Measurements from ENCODE around the gene EPB41L3.

EPB41L3 gene

DNA sequence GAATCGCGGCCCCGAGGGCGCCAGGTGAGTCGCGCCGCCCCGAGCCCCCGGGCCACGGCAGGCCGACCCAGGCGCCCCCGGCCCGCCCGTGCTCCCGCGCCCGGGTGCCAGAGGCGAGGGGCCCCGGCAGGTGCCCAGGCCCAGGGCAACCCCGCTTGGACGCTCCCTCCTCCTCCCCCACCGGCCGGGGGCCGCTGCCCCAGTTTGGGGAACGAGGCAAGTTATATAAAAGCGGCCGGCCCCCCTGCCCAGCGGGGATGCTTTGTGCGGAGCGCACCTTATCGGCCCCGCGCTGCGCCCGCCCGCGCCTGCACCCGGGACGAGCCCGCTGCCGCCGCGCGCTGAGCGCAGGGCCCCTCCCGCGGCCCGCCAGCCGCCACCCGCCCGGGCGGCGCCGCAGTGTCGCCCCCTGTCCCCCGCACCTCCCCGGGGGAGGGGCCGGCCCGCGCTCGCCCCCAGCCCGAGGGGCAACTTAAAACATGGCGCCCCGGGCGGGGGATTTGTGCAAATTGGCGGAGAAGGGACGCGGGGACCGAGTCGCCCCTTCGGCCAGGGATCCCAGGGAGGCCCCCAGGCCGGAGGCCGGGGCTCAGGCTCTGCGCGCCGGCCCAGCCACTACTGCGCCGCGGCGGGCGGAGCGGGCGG is 639 bp downstream of the EPB41L3 start:
- Mint-ChIP-seq H3K27ac (no peak overlapping the region), H3K4me3 (no peak overlapping the region), H3K4me1 (ENCODE audit: low read depth) (peaks cover 7% of the 10 kb centered on the region), H3K9me3 (ENCODE audit: low read depth) (no peaks in the 10 kb centered on the region), H3K36me3 (peaks cover 3% of the 10 kb centered on the region), H3K27me3 (peaks cover 40% of the 10 kb centered on the region)

DNA sequence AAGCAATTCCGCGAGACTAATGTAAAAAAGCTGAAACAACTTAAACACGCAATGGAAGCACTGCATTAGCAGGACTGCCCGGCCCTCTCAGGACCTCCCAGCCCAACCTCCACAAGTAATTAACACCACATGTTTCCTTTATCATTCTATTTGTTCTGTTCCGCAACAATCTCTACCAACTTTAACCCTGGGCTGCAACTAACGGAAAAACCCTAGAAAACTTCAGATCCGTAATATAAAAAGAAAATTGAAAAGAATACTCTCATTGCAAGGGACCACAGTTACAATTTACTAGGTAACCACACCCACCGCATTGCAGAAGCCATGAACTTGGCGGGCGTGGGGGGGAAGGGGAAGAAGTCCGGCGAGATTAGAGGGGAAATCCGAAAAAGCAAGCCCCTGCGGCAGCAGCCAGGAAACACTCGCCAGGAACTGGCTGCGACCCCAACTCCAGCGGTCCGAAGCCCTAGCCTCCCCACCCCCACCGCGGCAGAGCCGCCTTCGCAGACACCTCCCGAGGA is 1.2 kb downstream of the EPB41L3 start:
- peaks cover 7% of the 10 kb centered on the region for H3K4me1 Mint-ChIP-seq (ENCODE audit: low read depth)
- H3K9me3 Mint-ChIP-seq (ENCODE audit: low read depth) = no peaks in the 10 kb centered on the region
- no peak overlapping the region for H3K27ac Mint-ChIP-seq
- H3K36me3 Mint-ChIP-seq = peaks cover 3% of the 10 kb centered on the region
- peaks cover 34% of the 10 kb centered on the region for H3K27me3 Mint-ChIP-seq
- peak overlapping the region; percentile 72 for H3K4me3 Mint-ChIP-seq

DNA sequence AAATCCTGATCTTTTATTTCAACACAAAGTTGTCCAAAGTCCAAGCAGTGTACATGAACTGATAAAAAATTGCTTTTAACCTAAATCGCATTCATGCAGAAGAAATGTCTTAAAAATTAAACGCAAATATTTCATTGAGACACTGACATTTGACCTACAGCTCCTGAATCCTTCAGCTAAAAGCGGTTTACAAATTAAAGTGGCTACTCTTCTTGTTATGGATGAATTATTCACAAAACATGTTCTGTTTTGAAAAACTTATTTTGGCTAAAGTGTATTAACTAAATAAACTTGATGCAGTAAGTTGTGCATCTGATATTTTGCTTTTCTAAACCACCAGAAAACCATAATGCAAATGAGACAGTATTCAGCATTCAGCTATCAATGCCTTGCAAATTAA is 2.2 kb downstream of the EPB41L3 start:
- H3K27me3 Mint-ChIP-seq = peaks cover 35% of the 10 kb centered on the region
- no peak overlapping the region for H3K27ac Mint-ChIP-seq
- H3K9me3 Mint-ChIP-seq (ENCODE audit: low read depth) = no peaks in the 10 kb centered on the region
- H3K4me3 Mint-ChIP-seq = no peak overlapping the region
- peaks cover 7% of the 10 kb centered on the region for H3K4me1 Mint-ChIP-seq (ENCODE audit: low read depth)
- peaks cover 3% of the 10 kb centered on the region for H3K36me3 Mint-ChIP-seq

DNA sequence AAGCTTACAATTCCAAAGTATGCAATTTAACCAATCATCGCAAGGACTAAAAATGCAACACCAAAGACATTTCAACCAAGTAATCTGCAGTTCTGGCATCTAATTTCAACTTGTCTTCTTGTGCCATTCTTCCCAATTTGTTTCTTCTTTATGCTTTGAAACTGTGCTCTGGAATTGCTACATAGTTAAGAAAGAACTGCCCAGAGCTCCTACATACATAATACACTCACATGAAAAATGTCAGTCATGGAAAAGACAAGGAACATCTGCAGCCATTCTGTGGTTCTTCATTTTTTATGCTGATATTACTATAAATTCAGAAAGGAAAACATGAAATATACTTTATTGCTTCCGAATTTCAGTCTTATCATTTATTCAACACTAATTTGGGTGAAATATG is 4.4 kb downstream of the EPB41L3 start:
- peaks cover 30% of the 10 kb centered on the region for H3K27me3 Mint-ChIP-seq
- H3K36me3 Mint-ChIP-seq = peaks cover 3% of the 10 kb centered on the region
- no peaks in the 10 kb centered on the region for H3K9me3 Mint-ChIP-seq (ENCODE audit: low read depth)
- H3K4me3 Mint-ChIP-seq = no peak overlapping the region
- no peak overlapping the region for H3K27ac Mint-ChIP-seq
- peaks cover 7% of the 10 kb centered on the region for H3K4me1 Mint-ChIP-seq (ENCODE audit: low read depth)

DNA sequence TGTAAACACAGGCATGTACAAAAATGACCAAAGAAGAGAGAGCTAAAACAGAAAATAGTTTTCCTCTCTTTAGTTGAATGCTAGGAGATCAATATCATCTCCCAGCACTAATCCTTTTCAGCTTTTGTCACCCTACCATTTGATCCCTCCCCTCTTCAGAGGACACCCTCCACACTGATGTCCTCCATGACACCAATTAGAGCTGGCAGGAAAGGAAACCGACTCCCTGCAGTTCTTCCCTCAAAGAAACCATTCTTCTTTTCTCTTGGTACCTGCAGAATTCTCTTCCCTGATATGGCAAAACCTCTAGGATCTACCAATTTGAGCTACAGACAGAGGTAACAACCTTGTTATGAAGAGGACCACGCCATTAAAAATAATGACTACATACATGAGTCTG is 5.3 kb downstream of the EPB41L3 start:
- no peak overlapping the region for H3K27ac Mint-ChIP-seq
- no peak overlapping the region for H3K4me3 Mint-ChIP-seq
- H3K4me1 Mint-ChIP-seq (ENCODE audit: low read depth) = peaks cover 5% of the 10 kb centered on the region
- H3K27me3 Mint-ChIP-seq = peaks cover 26% of the 10 kb centered on the region
- H3K9me3 Mint-ChIP-seq (ENCODE audit: low read depth) = no peaks in the 10 kb centered on the region
- H3K36me3 Mint-ChIP-seq = peaks cover 3% of the 10 kb centered on the region

DNA sequence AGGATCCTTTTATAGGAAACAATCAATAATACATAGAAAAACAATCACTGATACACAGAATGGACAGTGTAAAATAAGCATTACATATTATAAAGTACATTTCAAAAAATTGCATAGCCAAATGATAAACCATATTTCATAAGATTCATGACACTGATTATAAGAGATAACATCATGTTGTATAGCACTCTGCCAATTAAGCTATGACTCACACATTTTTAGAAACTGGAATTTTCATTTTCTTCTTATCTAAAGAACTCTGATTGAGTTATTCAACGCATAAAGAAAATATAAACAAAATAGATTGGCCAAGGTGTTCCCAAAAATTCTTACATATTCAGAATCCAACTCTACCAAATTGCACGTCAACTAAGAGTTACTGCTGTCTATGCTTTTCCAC is 5.9 kb downstream of the EPB41L3 start:
- H3K4me1 Mint-ChIP-seq (ENCODE audit: low read depth) = peaks cover 5% of the 10 kb centered on the region
- no peaks in the 10 kb centered on the region for H3K9me3 Mint-ChIP-seq (ENCODE audit: low read depth)
- peaks cover 3% of the 10 kb centered on the region for H3K36me3 Mint-ChIP-seq
- no peak overlapping the region for H3K4me3 Mint-ChIP-seq
- no peak overlapping the region for H3K27ac Mint-ChIP-seq
- H3K27me3 Mint-ChIP-seq = peaks cover 26% of the 10 kb centered on the region

DNA sequence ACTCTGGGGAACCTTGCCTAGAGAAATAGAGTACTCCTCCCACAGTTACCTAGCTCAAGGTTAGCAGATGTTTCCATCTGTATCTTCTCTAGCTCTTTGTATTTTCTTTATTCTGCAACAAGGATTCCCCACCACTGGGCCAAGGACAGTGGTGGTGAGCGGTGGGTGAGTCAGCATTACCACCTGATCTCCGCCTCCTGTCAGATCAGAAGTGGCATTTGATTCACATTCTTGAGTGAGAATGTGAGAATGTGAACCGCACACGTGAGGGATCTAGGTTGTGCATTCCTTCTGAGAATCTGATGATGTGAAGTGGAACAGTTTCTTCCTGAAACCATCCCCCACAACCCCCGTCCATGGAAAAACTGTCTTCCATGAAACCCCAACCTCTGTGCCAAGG is 9.0 kb downstream of the EPB41L3 start:
- Mint-ChIP-seq H3K36me3 (no peaks in the 10 kb centered on the region), H3K27ac (no peak overlapping the region), H3K9me3 (ENCODE audit: low read depth) (no peaks in the 10 kb centered on the region), H3K4me3 (no peak overlapping the region), H3K27me3 (peaks cover 14% of the 10 kb centered on the region), H3K4me1 (ENCODE audit: low read depth) (no peaks in the 10 kb centered on the region)

DNA sequence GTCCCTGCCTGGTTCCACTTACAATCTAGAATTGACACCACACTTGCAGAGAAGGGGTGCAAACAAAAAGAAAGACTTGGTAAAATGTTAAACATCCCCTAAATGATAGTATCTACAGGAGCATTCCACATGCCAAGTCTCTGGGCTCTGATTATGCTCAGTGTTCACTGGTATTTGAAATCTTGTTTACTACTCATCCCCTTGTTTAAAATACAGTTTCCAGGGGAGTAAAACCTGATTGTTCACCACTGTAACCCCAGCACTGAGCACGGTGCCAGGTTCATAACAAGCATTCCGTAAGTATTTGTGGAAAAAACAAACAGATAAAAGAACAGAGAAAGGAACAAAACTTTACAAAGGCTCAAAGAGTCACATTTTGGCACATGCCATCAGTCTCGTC is 11.7 kb downstream of the EPB41L3 start:
- H3K36me3 Mint-ChIP-seq = no peaks in the 10 kb centered on the region
- H3K4me1 Mint-ChIP-seq (ENCODE audit: low read depth) = no peaks in the 10 kb centered on the region
- peaks cover 9% of the 10 kb centered on the region for H3K27me3 Mint-ChIP-seq
- no peak overlapping the region for H3K4me3 Mint-ChIP-seq
- H3K9me3 Mint-ChIP-seq (ENCODE audit: low read depth) = no peaks in the 10 kb centered on the region
- H3K27ac Mint-ChIP-seq = no peak overlapping the region

DNA sequence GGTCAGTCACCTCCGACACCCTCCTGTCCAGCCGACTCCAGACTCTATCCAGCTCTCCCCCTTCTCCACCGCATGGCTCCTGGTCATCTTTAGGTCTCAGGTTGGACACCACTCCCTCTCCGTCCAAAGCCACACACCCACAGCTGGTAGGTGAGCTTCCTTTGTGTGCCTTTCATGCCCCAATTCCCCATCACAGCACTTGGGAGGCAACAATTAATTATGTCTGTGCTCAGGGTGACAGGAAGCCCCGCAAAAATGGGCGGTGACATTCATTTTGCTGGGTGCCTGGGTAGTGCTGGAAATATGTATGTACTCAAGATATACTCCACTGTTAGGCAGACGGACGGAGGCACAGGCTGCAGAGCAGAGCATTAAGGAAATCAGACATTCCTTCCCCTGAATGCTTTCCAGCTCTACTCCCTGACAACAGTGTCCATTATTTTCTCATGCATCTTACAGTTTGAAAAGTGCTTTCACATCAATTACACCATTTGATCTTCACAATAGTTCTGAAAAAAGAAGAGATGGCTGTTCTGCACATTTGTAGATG is 13.1 kb downstream of the EPB41L3 start:
- Mint-ChIP-seq H3K27ac (no peak overlapping the region), H3K27me3 (peaks cover 9% of the 10 kb centered on the region), H3K9me3 (ENCODE audit: low read depth) (no peaks in the 10 kb centered on the region), H3K4me1 (ENCODE audit: low read depth) (no peaks in the 10 kb centered on the region), H3K4me3 (no peak overlapping the region), H3K36me3 (no peaks in the 10 kb centered on the region)

DNA sequence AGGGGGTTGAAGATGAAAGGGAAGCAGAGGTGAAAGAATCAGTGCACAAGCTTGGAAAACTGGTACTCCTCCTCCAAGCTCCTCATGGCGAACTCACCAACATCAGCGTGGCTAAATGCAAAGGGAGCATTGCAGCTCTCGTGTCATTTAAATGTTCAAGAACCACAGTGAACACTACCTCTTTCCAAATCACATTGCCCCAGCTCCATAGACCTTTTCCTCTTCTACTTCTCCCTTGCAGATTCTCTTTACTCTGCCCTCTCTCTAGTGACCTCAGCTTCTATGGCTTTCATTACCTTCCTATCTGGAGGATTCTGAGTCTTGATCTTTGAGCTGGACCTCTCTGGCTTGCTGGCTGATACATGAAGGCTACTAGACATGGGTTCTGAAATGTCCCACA is 14.3 kb downstream of the EPB41L3 start:
- no peak overlapping the region for H3K27ac Mint-ChIP-seq
- H3K9me3 Mint-ChIP-seq (ENCODE audit: low read depth) = no peaks in the 10 kb centered on the region
- peaks cover 6% of the 10 kb centered on the region for H3K27me3 Mint-ChIP-seq
- H3K4me3 Mint-ChIP-seq = no peak overlapping the region
- no peaks in the 10 kb centered on the region for H3K4me1 Mint-ChIP-seq (ENCODE audit: low read depth)
- no peaks in the 10 kb centered on the region for H3K36me3 Mint-ChIP-seq

DNA sequence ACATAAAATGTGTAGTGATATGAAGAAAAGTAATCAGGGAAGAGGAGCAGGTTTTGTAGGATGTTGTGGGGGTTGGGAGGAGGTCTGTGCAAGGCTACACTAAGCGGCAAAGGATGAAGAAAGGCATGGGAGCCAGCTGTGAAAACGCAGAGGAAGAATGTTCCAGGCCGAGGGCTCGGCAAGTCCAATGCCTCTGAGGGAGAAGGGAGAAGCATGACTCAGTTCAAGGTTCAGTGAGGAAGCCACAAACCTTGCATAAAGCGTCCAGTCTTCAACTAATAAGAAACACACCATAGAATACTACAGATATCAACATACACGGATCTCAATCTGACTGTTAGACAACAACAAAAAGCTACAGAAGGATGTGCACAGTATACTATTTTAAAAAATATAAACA is 16.2 kb downstream of the EPB41L3 start:
- Mint-ChIP-seq H3K4me3 (no peak overlapping the region), H3K27me3 (peaks cover 9% of the 10 kb centered on the region), H3K27ac (no peak overlapping the region), H3K4me1 (ENCODE audit: low read depth) (no peaks in the 10 kb centered on the region), H3K9me3 (ENCODE audit: low read depth) (no peaks in the 10 kb centered on the region), H3K36me3 (no peaks in the 10 kb centered on the region)

DNA sequence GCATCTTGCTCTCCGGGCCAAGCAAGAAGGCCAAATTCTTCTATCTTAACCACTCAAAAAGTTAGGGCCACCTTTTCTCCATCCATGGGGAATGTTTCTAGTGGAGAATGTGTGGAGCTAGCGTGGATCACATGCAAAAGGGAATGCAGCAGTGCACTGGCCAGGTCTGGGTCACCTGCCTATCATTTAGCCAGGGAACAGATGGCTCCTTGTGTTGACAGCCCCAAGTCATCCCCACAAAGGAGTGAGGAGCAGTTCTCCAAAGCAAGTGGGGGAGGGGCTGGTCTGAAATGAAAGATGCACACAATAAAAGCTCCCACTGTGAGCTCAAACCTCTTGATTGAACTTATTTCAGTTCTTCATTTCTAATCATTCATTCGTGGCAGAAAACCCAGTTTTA is 19.1 kb downstream of the EPB41L3 start:
- H3K36me3 Mint-ChIP-seq = no peaks in the 10 kb centered on the region
- no peaks in the 10 kb centered on the region for H3K9me3 Mint-ChIP-seq (ENCODE audit: low read depth)
- H3K4me1 Mint-ChIP-seq (ENCODE audit: low read depth) = no peaks in the 10 kb centered on the region
- H3K27me3 Mint-ChIP-seq = peaks cover 6% of the 10 kb centered on the region
- H3K4me3 Mint-ChIP-seq = no peak overlapping the region
- H3K27ac Mint-ChIP-seq = no peak overlapping the region

DNA sequence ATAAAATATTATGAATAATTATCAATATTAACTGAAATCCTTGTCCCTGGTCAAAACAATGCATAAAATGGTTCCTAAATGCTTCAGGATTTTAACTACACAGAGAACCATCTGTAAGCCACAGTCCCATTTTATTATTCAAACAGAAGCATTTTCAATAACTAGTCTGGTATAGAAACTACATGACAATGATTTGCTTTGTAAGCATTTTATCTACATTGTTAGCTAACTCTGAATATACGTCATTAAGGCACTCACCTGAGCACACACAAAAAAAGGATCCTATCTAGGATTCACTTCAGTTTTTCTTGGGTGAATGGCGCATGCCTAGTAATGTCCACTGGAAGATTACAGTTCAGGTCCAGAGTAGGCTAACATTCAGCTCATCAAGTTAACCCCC is 22.8 kb downstream of the EPB41L3 start:
- Mint-ChIP-seq H3K36me3 (no peaks in the 10 kb centered on the region), H3K4me3 (no peak overlapping the region), H3K27ac (no peak overlapping the region), H3K4me1 (ENCODE audit: low read depth) (no peaks in the 10 kb centered on the region), H3K9me3 (ENCODE audit: low read depth) (no peaks in the 10 kb centered on the region), H3K27me3 (peaks cover 12% of the 10 kb centered on the region)

DNA sequence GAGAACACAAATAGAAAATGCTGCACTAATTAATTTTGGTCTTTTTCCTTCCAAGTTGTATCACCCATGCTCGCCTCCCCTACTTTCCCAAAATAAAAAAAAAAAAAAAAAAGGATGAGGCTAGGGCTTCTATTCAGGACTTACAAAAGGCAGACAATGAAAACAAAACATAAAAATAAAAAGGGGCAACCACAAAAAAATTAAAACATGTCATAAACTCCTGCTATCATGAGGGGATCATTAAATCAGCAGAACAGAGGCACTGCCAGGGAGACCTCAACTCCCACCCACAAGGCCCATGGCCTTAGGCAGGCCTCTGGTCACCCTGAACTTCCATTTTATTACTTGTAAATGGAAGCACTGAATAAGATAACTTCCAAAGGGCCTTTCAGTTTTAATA is 23.3 kb downstream of the EPB41L3 start:
- Mint-ChIP-seq H3K27ac (no peak overlapping the region), H3K4me3 (no peak overlapping the region), H3K36me3 (no peaks in the 10 kb centered on the region), H3K27me3 (peaks cover 12% of the 10 kb centered on the region), H3K9me3 (ENCODE audit: low read depth) (no peaks in the 10 kb centered on the region), H3K4me1 (ENCODE audit: low read depth) (peaks cover under 1% of the 10 kb centered on the region)

DNA sequence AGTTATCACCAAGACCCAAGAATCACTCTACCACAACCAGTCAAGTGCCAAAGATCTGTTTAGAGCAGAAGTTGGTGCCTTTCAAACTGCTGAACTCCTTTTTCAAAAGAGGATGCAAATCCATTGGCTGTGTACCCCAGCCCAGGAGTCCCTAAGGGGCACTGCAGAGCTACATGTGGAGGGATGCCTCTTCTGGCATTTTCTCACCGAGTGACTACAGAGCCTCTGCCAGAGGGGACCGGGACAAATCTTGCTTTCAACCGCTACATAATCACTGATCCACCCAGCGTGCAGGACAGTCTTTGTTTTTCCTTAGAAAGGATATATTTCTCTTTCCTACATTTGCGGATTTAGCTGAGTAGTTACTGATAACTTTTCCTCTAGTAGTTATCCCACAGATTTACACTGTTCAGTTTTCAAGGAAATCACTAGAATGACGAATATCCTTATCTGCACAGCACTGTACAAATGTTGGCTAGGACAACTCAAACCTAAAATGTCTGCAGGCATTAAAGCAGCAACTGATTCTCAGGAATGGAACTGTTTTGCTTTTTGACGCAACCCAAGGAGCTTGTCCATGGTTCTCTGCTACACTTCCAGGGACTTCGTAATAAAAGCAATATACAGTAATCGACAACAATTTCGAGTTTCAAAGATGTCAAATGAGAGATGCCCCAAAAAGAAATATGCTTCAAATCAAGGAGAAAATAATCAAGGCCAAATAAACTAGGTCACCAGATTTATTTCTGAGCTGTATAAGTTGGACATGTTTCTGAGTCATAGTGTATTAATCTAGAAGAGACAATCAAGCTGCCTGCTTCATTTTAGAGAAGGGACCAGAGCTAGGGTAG is 24.1 kb downstream of the EPB41L3 start:
- H3K27ac Mint-ChIP-seq = no peak overlapping the region
- no peaks in the 10 kb centered on the region for H3K9me3 Mint-ChIP-seq (ENCODE audit: low read depth)
- H3K27me3 Mint-ChIP-seq = peaks cover 12% of the 10 kb centered on the region
- no peak overlapping the region for H3K4me3 Mint-ChIP-seq
- H3K4me1 Mint-ChIP-seq (ENCODE audit: low read depth) = peaks cover 3% of the 10 kb centered on the region
- H3K36me3 Mint-ChIP-seq = no peaks in the 10 kb centered on the region

All from activated naive CD8-positive, alpha-beta T cell (primary cell).